ENCODE measurements around the gene SHB. TPM values are rescaled to one million over a fixed set of nuclear protein-coding genes. Genes with fewer than 3 reads are reported as not detected.

SHB gene
- total RNA-seq, 1 experiment from 2014 or later = 20.0 TPM

DNA sequence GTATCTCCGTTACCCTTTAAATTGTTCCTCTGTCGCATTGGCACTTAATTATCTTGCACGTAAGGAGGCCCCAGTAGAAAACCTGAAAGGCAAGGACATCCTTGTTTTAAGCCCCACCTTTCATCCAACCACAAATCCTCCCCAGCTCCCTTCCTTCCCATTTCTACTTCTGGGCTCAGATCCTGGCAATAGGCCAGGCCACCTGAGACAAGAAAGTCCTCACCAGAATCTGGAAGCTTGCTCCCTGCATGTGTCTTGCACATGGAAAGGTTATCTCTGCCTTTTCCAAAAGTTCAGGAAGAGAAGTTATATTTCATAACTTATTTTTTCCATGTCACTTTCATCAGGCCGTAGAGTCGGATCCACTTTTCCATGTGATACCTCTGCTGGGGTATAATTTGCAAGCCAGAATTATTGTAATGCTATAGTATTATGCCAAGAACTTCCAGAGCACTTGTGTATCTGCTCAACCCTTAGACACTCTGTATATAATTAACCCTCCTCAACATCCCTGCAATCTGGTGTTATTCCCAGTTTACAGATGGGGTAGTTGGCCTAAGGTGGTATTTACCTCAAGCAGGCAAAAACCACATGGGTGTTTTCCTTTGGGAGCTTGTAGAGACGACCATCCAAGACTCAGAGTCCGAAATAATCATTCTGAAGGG lies 2.6 kb upstream of the SHB start:
- Histone ChIP-seq H3K27me3 (no peaks in the 10 kb centered on the region), H3K9me3 (no peaks in the 10 kb centered on the region), H3K4me3 (no peak overlapping the region), H3K36me3 (no peaks in the 10 kb centered on the region; the same call in 1 of the 2 replicates)
- DNase-seq = no peak

DNA sequence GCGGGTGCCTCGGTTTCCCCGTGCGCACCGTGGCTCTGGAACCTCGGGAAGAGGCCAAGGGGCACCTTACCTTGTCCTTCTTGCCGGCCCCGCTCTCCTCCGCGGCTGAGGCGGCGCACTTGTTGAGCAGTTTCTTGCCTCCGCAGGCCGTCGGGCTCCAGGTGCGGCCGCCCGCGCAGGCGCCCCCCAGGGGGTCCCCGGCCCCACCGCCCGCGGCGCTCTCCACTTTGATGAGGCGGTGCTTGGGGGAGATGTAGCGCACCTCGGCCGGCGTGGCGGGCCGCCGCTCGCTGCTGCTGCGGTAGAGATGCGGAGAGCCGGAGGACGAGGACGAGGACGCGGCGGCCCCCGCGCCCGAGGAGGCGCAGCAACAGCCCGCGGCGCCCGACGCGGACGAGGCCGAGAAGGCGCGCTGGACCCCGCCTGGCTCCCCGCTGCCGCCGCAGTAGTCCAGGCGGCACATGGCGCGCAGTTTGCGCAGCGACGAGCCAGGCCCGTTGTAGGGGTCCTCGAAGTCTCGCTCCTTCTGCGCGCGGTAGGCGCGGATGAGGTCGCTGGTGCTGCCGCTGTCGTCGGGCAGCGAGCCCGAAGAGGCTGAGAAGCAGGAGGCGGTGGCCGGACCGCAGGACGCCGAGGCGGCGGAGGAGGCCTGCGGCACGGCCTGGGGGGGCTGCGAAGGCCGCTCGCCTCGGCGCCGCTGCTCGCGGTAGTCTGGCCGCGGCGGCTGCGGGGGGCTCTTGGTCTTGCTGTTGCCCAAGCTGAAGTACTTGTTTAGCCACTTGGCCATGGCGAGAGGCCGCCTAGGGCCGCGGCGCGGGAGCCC lies 957 bp downstream of the SHB start:
- no peak for DNase-seq
- Histone ChIP-seq H3K9me3 (no peaks in the 10 kb centered on the region), H3K4me3 (peak overlapping the region; percentile 77), H3K27me3 (no peaks in the 10 kb centered on the region), H3K36me3 (no peaks in the 10 kb centered on the region; the same call in none of the 2 replicates)

DNA sequence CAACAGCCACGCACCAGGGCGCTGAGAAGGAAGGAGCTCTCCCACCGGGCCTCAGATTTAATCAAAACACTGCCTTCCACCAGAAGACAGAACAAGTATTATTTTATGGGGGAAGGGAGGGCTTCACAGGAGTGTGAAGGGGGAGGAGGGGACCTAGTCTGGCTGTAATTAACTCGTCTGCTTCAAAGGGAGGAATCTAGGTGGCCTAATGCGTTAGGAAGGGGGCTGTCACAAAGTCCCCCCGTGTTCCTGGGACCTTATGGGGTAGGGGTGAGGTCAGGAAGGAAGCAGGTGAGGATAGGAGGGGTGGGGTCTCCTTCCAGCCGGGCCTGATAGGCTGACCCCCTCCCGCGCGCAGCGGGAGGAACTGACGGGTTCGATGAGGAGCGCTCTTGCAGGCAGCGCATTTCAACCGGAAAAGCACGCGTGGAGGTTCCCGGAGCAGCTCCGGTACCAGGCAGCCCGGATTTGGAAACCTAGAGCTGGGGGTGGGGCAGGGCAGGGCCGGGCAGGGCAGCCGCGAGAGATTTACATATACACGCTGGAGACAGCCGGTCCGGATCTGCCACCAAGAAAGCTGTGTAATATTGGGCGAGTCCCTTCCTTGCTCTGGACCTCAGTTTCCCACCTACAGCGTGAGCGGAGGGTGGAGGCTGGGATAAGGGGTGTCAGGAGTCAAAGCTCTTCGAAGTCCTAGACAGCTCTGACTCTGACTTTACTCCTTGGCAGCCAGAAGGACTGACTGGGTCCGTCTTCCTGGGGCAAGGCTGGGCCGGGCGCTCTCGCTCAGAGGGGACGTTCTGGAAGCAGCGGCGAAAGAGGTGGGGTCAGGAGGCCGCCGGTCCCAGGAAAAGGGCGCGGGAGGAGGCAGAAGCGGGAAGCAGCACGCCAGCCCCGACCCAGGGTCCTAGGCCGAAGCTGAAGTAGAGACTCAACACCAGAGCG lies 1.8 kb downstream of the SHB start:
- DNase-seq = peak; percentile 37

DNA sequence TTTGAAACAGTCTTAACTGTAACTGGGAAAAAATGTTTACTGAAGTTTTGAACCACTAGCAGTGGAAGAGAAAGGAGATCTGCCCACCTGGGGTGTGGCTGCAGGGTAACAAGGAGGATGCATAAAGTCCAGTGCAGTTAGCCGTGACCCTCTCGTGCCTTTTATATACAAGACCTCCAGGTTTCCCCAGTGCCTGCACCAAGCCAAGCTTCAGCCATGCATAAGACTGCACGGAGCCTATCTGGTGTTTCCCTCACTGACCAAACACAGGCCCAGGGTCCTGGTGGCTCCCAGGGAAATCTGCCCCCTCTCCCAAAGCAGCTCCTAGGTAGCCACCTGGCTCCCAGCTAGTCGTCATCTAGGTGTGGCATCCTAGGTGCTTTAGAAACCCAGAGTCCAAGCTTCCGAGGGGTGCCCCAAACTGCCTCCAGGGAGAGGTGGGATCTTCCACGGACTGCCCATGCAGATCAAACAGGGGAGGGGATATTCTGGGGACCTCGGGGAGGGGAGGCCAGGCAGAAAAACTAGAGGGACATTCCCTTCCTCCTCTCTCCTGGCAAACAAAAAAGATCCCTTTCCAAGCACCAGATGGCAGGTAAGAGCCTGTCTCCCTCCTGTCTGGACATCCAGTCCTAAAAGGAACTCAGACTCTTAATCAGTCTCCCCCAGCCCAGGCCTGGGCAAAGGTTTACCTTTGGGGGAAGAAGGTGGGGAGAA lies 2.7 kb downstream of the SHB start:
- H3K9me3 ChIP-seq = no peaks in the 10 kb centered on the region

More for the DNA sequence above, 1.8 kb downstream of the SHB start:
- Histone ChIP-seq H3K36me3 (no peaks in the 10 kb centered on the region; the same call in none of the 2 replicates), H3K4me3 (peak overlapping the region; percentile 77), H3K27me3 (no peaks in the 10 kb centered on the region), H3K9me3 (no peaks in the 10 kb centered on the region)

DNA sequence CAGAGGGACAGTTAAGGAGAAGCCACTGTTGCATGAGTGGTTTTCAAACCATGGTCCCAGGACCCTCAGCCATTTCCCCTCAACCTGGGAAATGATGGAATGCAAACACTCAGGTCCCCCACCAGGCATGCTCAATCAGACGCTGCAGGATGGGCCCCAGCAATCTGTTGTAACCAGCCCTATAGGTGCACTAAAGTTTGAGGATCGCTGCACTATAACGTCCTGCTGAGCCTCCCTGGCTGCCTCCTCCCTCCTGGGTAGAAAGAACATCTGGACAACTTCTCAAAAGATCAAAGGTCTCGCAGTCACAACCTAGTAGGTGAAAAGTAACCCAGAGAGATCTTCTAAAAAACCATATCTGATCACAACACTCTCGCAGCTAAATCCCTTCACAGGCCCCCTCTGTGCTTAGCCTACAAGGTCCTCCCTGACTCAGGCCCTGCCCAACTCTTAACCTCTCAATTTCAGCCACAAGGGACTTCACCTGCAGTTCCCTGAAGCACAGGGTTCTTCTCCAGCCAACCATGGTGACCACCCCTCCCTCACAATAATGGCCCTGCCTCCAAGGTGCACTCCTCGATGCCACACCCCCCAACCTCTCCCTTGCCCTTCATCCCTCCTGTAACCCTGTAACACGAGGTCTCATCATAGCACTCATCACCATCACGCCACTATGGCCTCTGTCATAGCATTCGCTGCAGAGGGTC lies 3.5 kb downstream of the SHB start:
- Histone ChIP-seq H3K9me3 (no peaks in the 10 kb centered on the region), H3K4me3 (peak overlapping the region; percentile 77), H3K27me3 (no peaks in the 10 kb centered on the region), H3K36me3 (no peaks in the 10 kb centered on the region; the same call in none of the 2 replicates)
- DNase-seq = no peak

More for the DNA sequence above, 2.7 kb downstream of the SHB start:
- Histone ChIP-seq H3K4me3 (peak overlapping the region; percentile 77), H3K36me3 (no peaks in the 10 kb centered on the region; the same call in none of the 2 replicates), H3K27me3 (no peaks in the 10 kb centered on the region)
- no peak for DNase-seq

DNA sequence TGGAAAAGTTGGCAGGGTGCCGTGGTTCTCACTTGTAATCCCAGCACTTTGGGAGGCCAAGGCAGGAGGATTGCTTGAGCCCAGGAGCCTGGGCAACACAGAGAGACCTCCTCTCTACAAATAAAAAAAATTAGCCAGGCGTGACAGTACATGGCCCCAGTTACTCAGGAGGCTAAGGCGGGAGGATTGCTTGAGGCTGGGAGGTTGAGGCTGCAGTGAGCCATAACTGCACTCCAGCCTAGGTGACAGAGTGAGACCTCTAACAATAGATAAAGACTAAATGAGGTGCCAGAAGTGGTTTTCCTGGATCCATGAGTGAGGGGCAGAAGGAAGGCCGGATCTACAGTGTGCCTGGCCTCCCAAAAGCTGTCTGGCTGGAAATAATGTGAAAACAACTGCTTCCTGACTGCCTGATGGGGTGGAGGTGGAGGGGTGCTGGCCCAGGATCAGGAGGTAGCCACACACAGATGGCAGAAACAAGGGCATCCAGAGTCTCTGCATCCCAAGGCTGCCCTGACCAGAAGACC lies 4.1 kb downstream of the SHB start:
- DNase-seq = no peak
- Histone ChIP-seq H3K9me3 (no peaks in the 10 kb centered on the region), H3K36me3 (no peaks in the 10 kb centered on the region; the same call in none of the 2 replicates), H3K4me3 (no peak overlapping the region; the same call in 1 of the 2 replicates), H3K27me3 (no peaks in the 10 kb centered on the region)

DNA sequence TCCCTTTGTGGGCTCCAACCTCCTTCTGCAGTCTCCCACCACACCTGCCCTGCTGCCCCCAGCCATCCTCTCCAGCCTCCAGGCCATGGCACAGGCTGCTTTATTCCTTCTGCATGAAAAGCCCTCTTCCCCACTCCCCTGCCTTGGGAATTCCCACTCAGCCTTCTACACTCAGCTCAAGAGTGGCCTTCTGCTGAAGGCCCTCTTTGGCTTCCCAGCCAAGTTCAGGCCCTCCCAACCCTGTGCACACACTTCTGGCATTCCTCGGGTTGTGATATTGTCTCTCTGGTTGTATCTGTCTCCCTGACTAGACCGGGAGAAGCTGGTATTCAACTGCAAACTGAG lies 5.7 kb downstream of the SHB start:
- no peak for DNase-seq
- no peaks in the 10 kb centered on the region for H3K27me3 ChIP-seq
- H3K9me3 ChIP-seq = no peaks in the 10 kb centered on the region
- H3K4me3 ChIP-seq = no peak overlapping the region
- H3K36me3 ChIP-seq = no peaks in the 10 kb centered on the region; the same call in none of the 2 replicates

DNA sequence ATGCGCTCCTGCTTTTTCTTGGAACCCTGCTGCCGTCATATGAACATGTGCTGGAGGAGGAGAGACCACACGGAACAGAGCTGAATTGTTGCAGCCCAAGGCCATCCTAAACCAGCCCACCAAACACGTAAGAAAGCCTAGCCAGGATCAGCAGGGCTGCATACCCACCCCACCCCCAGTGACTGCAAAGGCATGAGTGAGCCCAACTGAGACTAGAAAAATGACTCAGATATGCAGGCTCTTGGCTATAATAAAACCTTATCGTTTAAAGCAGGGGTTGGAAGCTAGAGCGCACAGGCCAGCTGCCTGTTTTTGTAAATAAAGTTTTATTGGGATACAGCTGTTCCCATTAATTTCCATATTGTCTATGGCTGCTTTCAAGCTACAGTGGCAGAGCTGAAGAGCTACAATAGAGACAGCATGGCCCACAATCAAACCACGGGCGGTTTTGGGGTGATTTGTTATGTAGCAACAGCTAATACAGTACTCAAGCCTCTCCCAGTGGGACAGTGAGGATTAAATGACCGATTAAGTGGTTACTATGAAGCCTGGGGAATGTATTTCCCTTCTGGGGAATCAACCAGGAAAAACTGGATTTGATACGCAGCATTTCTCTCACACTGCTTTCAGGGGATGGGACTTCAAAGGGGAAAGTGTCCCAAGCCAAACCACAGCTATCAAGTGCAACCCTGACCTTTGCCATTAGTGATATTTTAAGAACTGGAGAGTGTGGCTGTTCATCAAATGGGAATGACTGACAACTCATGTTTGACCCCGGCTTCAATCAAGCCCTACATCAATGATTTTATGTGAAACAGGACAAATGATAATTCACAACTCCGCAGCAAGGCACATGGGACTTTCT lies 6.3 kb downstream of the SHB start:
- Histone ChIP-seq H3K4me3 (no peak overlapping the region), H3K36me3 (no peaks in the 10 kb centered on the region; the same call in none of the 2 replicates), H3K27me3 (no peaks in the 10 kb centered on the region), H3K9me3 (no peaks in the 10 kb centered on the region)
- DNase-seq = peak; percentile 55

DNA sequence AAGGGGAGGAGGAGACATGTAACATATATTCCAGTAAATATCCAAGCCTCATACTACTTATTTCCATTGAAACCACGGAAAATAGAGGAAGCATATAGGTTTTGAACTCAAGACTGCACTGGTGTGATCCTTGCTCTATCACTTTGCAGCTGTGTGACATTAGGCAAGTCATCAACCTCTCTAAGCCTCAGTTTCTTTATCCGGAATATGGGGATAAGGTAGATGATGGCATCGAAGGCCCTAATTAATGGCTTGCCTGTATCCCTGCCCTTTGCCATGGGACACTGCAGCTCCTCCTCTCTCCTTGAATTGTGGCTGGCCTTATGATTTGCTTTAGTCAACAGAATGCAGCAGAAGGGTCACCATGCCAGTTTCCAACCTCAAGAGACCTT lies 6.9 kb downstream of the SHB start:
- no peak for DNase-seq
- no peaks in the 10 kb centered on the region for H3K9me3 ChIP-seq
- no peaks in the 10 kb centered on the region for H3K27me3 ChIP-seq
- no peaks in the 10 kb centered on the region; the same call in none of the 2 replicates for H3K36me3 ChIP-seq
- H3K4me3 ChIP-seq = no peak overlapping the region

DNA sequence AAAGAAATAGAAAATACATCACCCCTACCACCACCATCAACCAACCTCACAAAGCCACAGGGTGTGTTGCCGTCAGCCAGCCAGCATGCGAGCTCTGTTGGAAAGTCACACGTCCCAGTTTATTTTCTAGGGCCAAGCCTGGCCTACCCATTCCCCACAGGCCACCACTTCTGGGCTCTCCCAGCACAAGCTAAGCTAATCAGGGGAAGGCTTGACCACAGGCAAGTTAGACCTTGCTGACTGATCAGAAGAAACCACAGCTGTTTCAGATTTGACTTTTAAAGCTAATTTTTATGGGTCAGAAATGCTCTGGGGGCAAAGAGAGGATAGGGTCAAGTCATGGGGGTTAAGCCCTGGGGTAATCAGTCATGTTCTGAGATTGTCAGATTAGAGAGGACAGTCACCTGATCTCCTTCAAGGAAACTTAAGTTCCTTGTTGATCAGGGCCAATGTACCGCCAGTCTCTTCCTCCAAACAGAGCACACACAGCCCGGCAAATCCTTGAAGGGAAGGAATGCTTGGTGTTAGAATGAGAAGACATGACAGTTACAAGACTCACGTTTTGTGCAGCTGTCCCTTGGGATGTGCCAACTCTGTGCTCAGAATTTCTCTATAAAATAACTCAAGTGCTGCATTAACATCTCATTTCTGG lies 7.6 kb downstream of the SHB start:
- no peak for DNase-seq
- H3K9me3 ChIP-seq = no peaks in the 10 kb centered on the region
- no peaks in the 10 kb centered on the region for H3K27me3 ChIP-seq
- H3K36me3 ChIP-seq = no peaks in the 10 kb centered on the region; the same call in none of the 2 replicates
- H3K4me3 ChIP-seq = no peak overlapping the region

DNA sequence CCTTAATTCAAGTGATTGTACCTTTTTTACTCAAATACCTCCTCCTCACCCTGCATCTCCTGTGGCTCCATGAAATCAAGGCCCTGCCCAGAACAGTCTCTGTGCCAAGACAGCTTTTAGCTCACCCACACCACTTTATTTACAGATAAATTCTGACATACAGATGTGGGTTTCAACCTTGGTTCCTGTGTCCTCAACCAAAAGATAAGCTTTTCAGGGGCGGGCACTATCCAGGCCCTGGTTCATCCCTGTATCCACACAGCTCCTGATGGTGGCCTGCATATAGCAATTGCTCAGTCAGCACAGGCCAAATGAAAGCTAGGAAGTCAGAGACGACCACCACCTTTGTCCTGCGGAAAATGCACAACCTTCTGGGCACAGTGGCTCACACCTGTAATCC lies 8.3 kb downstream of the SHB start:
- H3K27me3 ChIP-seq = no peaks in the 10 kb centered on the region
- no peak overlapping the region for H3K4me3 ChIP-seq
- no peak for DNase-seq
- H3K36me3 ChIP-seq = no peaks in the 10 kb centered on the region; the same call in none of the 2 replicates
- H3K9me3 ChIP-seq = no peaks in the 10 kb centered on the region

DNA sequence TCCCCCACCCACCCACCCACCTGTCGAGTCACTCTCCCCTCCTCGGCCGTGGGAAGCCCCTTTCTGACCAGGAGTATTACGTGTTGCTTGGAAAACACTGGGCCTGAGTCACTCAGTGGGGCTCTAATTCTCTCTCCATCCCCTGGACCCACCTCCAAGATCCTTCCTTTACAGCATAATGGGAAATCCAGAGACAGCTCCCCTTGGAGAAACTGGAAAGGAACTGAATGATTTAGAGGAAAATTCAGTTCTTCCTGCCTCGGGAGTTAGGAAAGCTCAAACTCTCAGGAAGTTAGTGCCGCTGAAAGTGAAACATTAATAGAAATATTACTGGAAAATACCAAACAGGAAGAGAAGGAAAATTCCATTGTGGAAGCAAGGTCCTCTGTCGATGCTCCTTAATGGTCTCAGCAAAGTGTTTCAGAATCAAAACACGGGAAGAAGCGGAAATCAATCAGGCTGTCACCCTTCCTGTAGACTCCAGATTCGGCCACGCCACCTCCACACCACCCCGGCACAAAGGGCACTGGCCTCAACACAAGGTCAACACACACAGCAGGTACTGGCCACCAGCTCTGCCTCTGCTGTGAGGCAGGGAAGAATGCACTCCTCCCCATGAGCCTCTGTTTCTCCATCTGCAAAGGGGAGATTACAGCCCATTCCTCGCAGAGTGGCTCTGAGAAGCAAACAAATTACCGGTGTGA lies 9.6 kb downstream of the SHB start:
- no peak for DNase-seq
- H3K27me3 ChIP-seq = no peaks in the 10 kb centered on the region
- no peaks in the 10 kb centered on the region for H3K9me3 ChIP-seq
- H3K36me3 ChIP-seq = no peaks in the 10 kb centered on the region; the same call in none of the 2 replicates
- no peak overlapping the region for H3K4me3 ChIP-seq

DNA sequence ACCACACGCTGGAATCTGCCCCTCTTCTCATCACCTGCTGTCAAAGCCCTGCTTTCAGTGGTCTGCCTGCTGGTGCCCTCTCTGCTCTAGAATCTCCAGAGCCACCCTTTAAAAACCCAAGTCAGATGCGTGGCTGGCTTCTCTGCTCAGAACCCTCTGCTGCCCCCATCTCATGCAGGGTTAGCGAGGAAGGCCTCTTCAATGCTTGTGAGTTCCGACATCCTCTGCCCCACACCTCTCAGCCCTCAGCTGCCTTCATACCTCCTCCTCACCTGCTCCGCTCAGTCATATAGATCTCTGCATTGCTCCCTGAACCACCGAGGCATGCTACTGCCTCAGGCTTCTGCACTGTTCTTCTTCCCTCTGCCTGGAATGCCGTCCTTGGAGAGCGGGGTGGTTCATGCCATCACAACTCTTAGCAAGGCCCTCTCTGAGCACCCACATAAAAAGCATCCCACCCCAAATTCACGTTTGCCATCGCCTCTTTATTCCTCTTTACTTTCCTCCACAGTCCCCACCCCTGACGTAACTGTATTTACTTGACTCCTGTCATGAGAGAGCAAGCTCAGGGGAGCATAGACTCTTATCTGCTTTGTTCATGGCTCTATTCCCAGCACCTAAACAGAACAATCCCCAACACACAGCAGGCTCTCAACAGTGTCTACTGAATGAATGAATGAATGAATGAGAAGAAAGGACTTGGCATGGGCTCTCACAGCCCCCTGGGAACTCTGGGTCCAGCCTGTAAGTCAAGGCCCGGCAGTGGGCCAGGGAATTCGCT lies 10.4 kb downstream of the SHB start:
- no peak for DNase-seq
- Histone ChIP-seq H3K4me3 (no peak overlapping the region), H3K9me3 (no peaks in the 10 kb centered on the region), H3K36me3 (no peaks in the 10 kb centered on the region; the same call in none of the 2 replicates), H3K27me3 (no peaks in the 10 kb centered on the region)

Measured in MG63 (cell line).